22Rv1 (cell line): ENCODE results near the gene TRIM36.

ENCODE experiments used
- CTCF ChIP-seq: fragments of 450-650 bp; IDR thresholded peaks from 2 replicates; pipeline ENCODE4 v1.5.1; 2017; ENCODE audit warnings: mild to moderate bottlenecking
- ZFX ChIP-seq: fragments of 450-650 bp; IDR thresholded peaks from 2 replicates; pipeline ENCODE4 v1.6.1; 2017; ENCODE audit warnings: antibody characterized with exemption, borderline replicate concordance

- TF ChIP-seq CTCF (no peak), ZFX (no peak)
Measured at GRCh38 chr5:115079924-115080623, 89.6 kb downstream of the TRIM36 start.
